GM19193 (cell line): Measurements from ENCODE around the gene P3H3.

Source experiments
- POLR2A ChIP-seq: IDR thresholded peaks from 4 replicates; pipeline ENCODE4 v1.6.1; 2011; ENCODE audit not compliant: insufficient read depth, insufficient read length; ENCODE audit errors: extremely low read depth

Gene P3H3

DNA sequence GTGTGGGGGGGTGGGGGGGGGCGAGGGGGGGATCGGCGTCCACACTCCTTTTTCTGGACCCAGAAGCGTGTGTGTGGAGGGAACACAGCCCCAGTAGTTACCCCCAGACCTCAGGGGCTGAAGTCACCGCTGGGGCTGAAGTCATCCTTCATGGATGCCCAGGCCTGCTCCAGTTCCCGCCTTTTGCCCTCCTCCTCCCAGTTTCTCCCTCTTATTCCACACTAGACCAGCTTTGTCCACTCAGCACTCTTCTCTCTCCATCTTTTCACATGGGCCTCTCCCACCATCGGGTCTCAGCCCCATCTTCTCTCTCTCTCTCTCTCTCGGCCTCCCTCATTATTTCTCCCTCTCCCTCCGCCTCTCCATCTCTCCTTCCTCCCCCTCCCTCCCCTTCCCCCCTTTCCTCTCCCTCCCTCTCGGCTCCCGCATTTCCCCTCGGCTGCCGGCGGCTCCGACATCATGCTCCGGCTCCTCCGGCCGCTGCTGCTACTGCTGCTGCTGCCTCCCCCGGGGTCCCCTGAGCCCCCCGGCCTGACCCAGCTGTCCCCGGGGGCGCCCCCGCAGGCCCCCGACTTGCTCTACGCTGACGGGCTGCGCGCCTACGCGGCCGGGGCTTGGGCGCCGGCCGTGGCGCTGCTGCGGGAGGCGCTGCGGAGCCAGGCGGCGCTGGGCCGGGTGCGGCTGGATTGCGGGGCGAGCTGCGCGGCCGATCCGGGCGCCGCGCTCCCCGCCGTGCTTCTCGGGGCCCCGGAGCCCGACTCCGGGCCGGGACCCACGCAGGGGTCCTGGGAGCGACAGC is at the start of gene P3H3:
TSS of gene P3H3 (plus strand) at position 426 of the 799 bp plus-strand sequence. CDS start at position 460, 34 bp downstream.
- TF ChIP-seq POLR2A, result no peak

DNA sequence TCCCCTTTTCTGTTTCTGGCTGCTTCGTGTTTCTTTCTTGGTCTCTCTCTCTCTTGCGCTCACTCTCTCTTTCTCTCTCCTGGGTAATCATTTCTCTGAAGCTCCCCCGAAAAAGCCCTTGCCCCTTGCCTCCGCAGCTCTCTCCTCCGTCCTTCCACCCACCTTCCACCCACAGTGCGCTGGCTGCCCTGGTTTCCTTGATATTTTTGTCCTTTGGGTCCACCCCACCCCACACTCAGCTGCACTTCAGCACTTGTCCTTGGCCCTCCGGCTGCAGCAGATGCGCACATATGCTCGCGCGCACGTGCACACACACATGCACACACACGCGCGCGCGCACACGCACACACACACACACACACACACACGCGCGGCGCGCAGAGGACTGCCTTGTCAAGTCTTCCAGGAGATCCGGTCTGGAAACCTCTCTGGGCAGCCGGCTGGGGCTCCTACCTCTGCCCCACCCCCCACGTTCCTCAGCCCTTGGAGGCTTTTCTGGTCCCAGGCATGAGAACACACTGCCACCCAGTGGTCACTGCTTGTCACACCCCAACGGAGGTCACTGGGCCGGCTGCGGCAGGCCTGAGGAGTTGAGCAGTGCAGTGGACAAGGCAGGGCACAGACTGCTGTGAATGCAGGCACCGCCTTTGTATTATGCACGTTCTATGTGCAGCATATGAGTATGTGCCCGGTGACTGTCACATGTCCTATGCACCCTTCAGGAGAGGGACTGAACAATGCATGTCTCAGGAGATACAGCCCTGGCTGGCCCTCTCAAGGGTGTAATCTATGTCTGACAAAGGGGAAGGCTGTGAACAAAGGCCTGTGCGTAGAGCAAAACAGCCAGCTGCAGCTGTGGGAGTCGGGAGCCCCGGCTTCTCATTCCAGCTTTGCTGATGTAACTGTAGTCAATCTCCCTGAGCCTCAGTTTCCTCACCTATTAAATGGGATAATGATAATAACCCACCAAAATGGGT is 49.3 kb upstream of the P3H3 start:
- TF ChIP-seq POLR2A, result peak; percentile 16

- TF ChIP-seq POLR2A, result no peak
Observed at GRCh38 chr12:6779708-6780432, 48.3 kb upstream of the P3H3 start.

DNA sequence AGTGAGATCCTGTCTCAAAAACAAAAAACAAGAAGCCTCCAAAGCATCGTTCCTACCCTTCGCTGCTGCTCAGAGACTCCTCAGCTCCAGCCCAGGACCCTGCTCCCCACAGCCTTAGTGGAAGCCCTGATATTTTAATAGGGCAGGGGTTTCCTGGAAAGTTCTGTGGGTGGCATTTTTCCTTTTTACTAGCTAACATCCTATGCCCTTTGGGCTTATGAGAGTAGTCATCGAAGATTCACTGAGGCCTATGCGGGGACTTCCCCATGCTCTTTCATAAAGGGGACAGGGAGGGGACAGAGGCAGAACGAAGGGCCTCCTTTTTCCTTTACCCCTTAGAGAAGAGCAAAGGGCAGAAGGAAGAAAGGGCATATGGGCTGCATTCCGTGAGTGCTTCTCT is 47.6 kb upstream of the P3H3 start:
- no peak for TF ChIP-seq POLR2A

DNA sequence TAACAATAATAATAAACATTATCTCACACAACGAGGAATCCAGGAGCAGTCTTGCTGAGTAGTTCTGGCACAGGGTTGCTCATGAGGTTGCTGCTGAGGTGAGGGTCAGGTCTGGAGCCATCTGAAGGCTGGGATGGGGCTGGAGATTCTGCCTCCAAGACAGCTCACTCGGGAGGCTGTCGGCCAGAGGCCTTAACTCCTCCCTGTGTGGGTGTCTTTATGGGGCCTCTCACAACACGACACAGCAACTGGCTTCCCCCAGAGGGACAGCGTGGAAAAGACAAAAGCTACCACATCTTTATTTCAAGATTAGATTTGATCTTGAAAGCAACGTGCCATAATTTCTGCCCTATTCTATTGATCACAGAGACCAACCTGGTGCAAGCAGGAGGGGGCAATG is 46.1 kb upstream of the P3H3 start:
- no peak for TF ChIP-seq POLR2A

GRCh38 chr12:6782850-6783566 is 45.2 kb upstream of the P3H3 start:
- TF ChIP-seq POLR2A, result no peak

- TF ChIP-seq POLR2A, result no peak
Observed at GRCh38 chr12:6783828-6784227, 44.4 kb upstream of the P3H3 start.

DNA sequence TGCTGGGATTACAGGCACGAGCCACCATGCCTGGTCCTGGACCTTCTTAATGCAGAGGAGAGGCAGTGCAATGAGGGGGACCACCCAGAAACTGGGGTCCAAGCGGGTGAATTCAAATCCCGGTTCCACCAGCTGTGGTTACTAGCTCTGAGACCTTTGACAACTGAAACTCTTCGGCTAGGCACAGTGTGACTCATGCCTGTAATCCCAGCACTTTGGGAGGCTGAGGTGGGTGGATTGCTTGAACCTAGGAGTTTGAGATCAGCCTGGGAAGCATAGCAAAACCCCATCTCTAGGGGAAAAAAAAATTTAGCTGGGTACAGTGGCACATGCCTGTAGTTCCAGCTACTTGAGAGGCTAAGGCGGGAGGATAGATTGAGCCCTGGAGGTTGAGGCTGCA is 43.9 kb upstream of the P3H3 start:
- TF ChIP-seq POLR2A, result no peak

DNA sequence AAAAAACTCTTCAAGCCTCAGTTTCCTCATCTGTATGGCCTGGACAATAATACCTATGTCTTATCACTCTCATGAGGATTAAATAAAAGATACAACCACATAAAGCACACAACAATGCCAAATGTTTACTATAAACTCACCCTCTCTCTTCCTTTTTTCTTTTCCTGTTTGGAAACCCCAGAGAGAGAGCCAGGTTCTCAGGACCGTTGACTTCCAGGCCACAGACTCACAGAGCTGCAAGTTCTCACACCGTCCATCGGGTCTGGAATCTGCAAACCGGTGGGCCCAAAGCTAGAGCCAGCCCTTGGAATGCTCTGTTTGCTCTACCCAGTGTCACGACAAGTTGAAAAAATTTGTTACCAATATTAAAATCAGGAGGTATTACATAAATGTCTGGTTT is 43.4 kb upstream of the P3H3 start:
- no peak for TF ChIP-seq POLR2A

- no peak for TF ChIP-seq POLR2A
Observed at GRCh38 chr12:6786416-6787094, 41.7 kb upstream of the P3H3 start.

DNA sequence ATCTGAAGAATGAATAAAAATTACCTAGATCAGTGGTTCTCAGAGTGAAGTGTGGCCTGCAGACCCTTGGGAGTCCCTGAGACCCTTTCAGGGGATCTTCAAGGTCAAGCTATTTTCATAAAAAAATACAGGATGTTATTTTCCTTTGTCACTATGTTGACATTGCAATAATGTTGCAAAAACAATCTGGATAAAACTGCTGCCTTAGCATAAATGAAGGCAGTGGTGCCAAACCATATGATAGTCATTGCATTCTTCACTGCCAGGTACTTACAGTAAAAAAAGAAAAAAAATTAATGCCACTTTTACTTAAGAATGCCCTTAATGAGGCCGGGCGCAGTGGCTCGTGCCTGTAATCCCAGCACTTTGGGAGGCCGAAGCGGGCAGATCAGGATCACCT is 40.9 kb upstream of the P3H3 start:
- no peak for TF ChIP-seq POLR2A

- TF ChIP-seq POLR2A, result no peak
Observed at GRCh38 chr12:6788972-6789924, 39.0 kb upstream of the P3H3 start, which contains the start of gene CD4. CD4 (plus strand) TSS chr12:6789528; CDS start chr12:6800139, 10,611 bp downstream.
